Stimulated activated CD4-positive, alpha-beta T cell treated with anti-CD3 and anti-CD28 coated beads, Interleukin-4, amount 100 ng/mL, for 48 hours (primary cell): ENCODE measurements around the gene ZFPL1.
A peak's percentile ranks its signal among the peaks of the same experiment; 100 is the strongest.
"Not testable (repeated sequence)": the region's sequence is repeated elsewhere in the genome, so short reads cannot be mapped to it uniquely, and the experiment has no call there.

ENCODE experiments used
- DNase-seq, 2 donors: peaks; one replicate each; pipeline ENCODE4 v3.0.0-alpha.2; 2020; ENCODE audit warnings: low read depth in 2 of 2

The ZFPL1 gene

DNA sequence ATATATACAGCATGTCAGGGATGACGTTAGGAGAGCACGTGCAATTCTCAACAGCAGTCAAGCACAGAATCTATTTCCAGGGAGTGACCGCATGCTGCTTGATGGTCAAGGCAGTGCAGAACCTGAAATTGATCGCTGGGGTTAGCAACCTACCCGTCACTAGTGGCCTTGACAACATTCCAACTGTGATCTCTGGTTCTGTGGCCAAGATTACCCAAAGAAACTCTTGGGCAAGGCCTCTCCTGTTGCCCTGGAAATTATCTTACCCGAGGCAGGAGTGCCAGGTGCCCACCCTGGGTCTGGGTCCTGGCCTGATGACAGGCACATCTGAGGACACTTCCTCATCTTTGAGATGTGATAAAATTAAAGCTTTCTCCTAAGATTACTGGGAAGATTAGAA is 29.8 kb downstream of the ZFPL1 start:
- DNase-seq, result no peak

- no peak for DNase-seq
Measured at GRCh38 chr11:65114538-65115171, 30.6 kb downstream of the ZFPL1 start.

DNA sequence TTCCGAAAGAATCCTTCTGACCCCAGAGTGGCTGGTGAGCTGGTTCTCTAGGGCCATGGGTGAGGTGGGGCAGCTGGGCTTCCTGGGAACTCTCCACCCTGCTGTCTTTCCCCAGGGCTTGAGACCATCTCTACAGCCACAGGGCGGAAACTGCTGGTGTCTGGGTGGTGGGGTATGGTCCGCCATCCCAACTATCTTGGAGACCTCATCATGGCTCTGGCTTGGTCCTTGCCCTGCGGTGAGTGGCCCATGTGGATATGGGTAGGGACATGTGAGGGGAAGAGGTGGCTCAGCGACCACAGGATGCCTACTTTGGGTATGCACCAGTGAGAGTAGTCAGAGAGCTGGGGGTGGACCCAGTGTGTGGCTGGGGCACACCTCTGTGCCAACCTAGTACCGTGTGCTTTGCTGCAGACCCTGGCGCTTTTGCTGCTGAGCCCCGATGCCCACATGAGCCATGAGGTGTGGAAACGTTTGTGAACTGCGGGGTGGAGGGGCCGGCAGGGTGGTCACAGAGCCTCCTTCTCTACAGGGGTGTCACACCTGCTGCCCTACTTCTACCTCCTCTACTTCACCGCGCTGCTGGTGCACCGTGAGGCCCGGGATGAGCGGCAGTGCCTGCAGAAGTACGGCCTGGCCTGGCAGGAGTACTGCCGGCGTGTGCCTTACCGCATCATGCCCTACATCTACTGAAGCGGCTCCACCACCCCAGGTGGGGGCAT is 31.5 kb downstream of the ZFPL1 start:
- DNase-seq, result no peak

- peak in 1 of 2 donors; percentile 54 for DNase-seq
Measured at GRCh38 chr11:65116370-65117205, 32.6 kb downstream of the ZFPL1 start.

DNA sequence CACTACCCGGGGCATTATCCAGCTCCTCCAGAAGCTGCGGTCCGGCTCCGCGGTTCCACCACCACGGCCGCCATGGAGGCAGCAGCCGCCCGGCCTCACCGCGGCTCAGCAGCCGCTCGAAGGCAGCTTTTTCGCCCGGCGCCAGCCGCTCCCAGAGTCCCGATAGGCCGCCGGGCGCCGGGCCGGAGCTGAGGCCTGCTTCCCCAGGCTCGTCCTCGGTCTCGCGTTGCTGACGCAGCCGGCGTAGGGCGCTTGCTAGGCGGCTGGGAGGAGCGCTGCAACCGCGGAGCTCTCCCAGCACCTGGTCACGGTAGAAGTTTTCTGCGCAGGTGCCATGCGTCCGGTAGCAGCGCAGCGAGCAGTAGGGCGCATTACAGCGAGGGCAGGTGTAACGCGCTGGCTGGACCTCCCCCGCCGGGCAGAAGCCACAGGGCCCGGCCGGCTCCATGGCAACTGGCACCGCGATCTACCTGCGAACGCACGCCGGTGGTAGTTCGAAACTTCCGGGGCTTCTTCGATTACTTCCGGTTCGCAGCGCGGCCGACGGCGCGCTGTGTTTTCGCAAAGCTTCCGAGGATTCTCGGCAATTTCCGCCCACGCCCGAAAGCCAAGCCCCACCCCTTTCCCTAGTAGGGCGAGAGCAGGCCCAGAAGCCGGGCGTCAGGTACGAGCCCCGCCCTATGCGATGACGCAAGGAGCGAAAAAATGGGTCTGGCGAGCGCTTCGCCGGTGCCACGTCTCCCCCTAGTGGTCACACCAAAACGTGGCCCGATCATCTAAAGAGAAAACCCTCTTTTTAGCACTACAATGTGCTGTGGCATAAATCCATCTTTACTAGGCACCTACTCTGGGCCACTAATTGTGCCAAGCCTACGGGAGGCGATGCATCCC is 33.4 kb downstream of the ZFPL1 start, which contains the start of gene ZNHIT2:
Gene ZNHIT2, minus strand, starts transcription at position 496 of the 891 bp plus-strand sequence. Its CDS starts 48 bp downstream, at position 448.
- DNase-seq, result peak; percentile 100

DNA sequence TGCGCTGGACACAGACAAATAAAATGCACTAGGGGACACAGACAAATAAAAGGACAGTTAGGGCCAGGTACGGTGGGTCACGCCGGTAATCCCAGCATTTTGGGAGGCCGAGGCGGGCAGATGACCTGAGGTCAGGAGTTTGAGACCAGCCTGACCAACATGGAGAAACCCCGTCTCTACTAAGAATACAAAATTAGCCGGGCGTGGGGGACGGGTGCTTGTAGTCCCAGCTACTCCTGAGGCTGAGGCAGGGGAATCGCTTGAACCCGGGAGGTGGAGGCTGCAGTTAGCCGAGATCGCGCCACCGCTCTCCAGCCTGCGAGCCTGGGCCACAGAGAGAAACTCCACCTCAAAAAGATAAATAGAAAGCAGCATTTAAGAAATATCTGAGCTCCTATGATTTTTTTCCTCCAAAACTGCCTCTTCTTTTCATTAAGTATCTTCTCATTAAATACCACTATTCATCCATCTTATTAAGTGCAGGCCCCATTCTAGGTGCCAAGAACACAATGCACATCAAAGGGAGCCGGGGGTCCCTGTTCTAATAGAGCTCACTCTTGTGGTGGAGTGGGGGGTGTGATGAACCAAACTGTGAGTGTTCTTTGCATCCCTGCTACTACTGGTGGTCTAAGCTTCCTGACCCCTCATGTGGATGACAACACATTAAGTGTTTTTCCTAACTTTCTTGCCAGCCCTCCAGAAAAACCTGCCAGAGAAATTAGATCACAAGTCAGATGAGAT is 34.2 kb downstream of the ZFPL1 start:
- no peak for DNase-seq

GRCh38 chr11:65118891-65119669 is 35.1 kb downstream of the ZFPL1 start:
- DNase-seq, result not testable (repeated sequence)

DNA sequence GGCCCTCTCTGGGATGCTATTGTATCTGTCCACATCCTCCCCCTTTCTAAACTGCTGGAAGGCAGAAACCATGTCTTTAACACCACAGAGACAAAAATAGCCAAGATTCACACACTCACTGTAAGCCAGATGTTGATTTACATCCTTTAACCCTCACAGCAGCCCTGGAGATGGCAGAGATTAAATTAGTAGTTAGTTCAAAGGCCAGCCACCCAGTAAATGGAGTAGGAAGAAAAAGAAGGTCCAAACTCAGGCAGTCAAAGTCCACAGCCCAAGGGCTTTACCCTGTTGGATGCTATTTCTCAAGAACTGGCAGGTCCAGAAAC is 35.6 kb downstream of the ZFPL1 start:
- DNase-seq, result no peak

GRCh38 chr11:65120831-65121230 is 36.8 kb downstream of the ZFPL1 start:
- DNase-seq, result no peak

DNA sequence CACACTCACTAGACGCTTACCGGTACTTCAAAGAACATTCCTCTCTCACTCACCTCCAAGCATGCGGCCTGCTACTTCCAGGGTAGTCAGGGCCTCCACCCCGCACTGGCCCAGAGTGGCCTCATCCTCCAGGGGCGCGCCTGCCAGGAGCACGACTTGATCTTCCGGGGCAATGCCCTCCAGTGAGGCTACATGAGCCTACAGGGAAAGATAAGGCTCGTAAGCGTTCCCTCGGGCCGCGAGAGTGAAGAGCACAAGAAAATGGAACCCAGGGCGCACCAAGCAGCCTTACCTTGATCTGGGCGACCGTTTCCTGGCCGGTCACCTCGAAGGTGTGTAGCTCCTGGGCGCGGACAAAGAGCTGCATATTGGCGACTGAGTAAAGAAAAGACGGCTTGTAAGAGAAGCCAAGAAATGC is 37.4 kb downstream of the ZFPL1 start:
- no peak for DNase-seq

GRCh38 chr11:65121865-65122696 is 38.1 kb downstream of the ZFPL1 start, which contains the start of the genes FAU and MRPL49:
Gene FAU (minus strand): TSS chr11:65122134. CDS start chr11:65121813, 321 bp downstream.
Gene MRPL49 (plus strand): TSS chr11:65122321. CDS start chr11:65122347, 26 bp downstream.
- DNase-seq, result peak; percentile 97 to 100

DNA sequence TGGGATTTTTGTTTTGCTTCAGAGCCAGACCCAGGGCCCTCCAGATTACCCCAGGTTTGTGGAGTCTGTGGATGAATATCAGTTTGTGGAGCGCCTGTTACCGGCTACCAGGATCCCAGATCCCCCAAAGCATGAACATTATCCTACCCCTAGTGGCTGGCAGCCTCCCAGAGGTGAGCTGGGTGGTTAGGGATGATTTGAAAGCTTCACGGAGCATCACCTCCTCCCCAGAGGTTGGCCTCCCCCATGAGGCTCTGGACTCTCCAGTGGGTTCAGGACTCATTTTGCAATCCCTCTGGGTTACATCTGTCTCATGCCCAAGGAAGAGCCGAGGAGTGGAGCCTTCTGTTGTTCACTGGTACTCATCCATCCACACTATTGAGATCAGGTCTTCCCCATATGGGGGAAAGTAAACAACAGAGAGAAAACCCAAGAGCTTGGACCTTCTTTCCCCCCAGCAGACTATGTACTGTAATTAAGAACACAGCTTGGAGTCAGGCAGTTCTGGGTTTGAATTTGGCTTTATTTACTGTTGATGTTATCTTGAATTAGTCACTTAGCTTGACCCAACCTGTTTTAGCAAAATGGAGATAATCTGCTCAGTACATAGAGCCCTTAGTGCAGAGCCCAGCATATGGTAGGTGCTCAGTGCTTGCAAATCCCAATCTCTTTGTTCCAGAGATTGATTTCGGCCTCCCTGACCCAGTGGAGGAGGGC is 40.6 kb downstream of the ZFPL1 start:
- DNase-seq, result no peak

- DNase-seq, result no peak
Measured at GRCh38 chr11:65125197-65126056, 41.4 kb downstream of the ZFPL1 start.

DNA sequence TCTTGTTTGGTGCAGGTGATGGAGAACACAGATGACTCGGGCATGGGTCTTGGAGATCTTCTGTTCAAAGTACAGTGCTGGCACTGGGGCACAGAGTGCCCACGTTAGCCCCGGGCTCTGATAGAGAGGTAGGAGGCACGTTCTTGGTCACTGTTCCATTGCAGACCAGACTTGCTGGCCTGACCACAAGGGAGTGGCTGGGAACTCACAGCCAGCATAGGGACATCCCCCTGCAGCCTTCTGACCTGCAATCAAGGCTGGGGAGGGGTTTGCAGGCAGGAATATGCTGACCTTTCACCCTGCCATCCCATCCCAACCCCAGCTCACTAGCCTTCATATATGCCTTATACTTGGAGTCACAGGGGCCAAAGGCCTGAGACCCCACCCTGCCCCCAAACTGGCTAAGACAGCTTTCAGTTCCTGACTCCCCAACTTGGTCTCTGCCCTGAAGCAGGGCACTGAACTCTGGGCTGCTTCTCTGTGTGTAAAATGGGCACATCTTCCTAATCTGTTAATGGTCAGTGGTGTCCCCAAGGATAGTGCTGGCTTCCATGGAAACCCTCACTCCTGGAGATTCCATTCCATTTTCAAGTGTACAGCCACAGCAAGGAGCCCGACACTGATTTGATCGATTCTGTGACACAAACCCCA is 42.7 kb downstream of the ZFPL1 start:
- no peak for DNase-seq

DNA sequence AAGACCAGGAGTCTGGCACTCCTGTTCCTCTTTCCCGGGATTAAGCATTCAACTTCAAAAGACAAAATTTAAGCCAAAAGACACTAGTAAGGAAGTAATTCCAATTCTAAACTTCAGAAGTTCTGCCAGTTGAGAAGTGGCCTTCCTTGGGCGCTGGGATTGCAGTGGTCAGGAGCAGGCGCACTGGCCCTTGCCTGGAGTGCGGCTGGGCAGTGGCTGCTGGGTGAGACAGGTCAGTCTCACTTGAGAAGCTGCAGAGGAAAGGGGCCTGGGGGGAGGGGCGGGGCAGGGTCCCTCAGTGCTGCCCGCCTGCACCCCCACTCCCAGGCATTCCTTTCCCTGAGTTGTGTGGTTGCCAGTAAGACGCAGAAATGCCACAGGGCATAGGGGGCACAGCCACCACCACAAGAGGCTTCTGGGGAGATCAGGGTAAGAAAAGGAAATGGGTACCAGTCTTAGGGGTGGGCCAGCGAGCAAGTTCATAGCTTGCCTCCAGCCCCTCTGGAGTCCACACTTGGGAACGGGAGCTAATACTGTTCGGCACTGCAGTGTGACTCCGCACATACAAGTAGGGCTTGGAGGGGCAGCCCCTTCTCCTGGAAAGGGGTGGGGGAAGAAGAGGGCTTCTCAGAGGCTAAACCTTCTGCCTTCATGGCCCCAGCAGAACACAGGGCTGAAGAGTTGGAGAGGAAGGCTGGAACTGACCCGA is 43.6 kb downstream of the ZFPL1 start:
- no peak for DNase-seq
